ENCODE data around the gene NRROS. TPM values are rescaled to one million over a fixed set of nuclear protein-coding genes. Genes with fewer than 3 reads are reported as not detected.
"Not testable (repeated sequence)": the region's sequence is repeated elsewhere in the genome, so short reads cannot be mapped to it uniquely, and the experiment has no call there.

The NRROS gene
- total and polyA plus RNA-seq, 8 donors: 0.37 to 3.6 (median 1.0) TPM

- ATAC-seq (peak; percentile 97 to 100 (median 100)), FAIRE-seq (no peak), DNase-seq (peak; percentile 80 to 98 (median 90))
- Histone ChIP-seq H3K4me1 (peaks cover 0 to 3% (median 0%) of the 10 kb centered on the region in 3 donors), H3K36me3 (no peaks in the 10 kb centered on the region), H3K27me3 (no peaks in the 10 kb centered on the region), H3K9me3 (no peaks in the 10 kb centered on the region), H3K27ac (peak overlapping the region in 1 of 4 donors; percentile 15), H3K4me3 (no peak overlapping the region)
- peak; percentile 37 to 80 (median 68) for TF ChIP-seq CTCF (IDR thresholded peaks at IDR 0.05)
- intact Hi-C loops (cut with DNase I): loop anchor here in 1 of 3 donors (5.0 kb wide), 1 partner anchor 78 kb away; no protein-coding TSS in a partner anchor
- WGBS, 2 donors: 9 to 14% methylated on average over 5 of the region's 5 CpGs
These were observed 30.1 kb upstream of the NRROS start for GRCh38 chr3:196609343-196609775.

- H3K27ac ChIP-seq: peak overlapping the region in 1 of 4 donors; percentile 15
- no peak for TF ChIP-seq CTCF (IDR thresholded peaks at IDR 0.05)
- intact Hi-C loops (cut with DNase I): loop anchor here in 2 of 3 donors (5.0 kb wide), 1 partner anchor 77 kb away; no protein-coding TSS in a partner anchor
- peak in 1 of 4 donors; percentile 12 for ATAC-seq
- DNase-seq: no peak
- no peaks in the 10 kb centered on the region for H3K36me3 ChIP-seq
- FAIRE-seq: no peak
- H3K4me3 ChIP-seq: no peak overlapping the region
- H3K4me1 ChIP-seq: peaks cover 0 to 3% (median 0%) of the 10 kb centered on the region in 3 donors
- H3K9me3 ChIP-seq: no peaks in the 10 kb centered on the region
- 68 to 76% methylated on average over 6 of the region's 6 CpGs for WGBS, 2 donors
- H3K27me3 ChIP-seq: no peaks in the 10 kb centered on the region
These were observed 29.5 kb upstream of the NRROS start for GRCh38 chr3:196609805-196610515.

GRCh38 chr3:196611761-196612483 lies 27.6 kb upstream of the NRROS start:
- Histone ChIP-seq H3K9me3 (no peaks in the 10 kb centered on the region), H3K36me3 (no peaks in the 10 kb centered on the region), H3K4me3 (no peak overlapping the region), H3K27ac (no peak overlapping the region), H3K4me1 (peaks cover 0 to 3% (median 0%) of the 10 kb centered on the region in 3 donors), H3K27me3 (no peaks in the 10 kb centered on the region)
- DNase-seq (no peak), FAIRE-seq (no peak), ATAC-seq (no peak)
- WGBS, 2 donors: 66 to 71% methylated on average over 10 of the region's 10 CpGs
- intact Hi-C loops (cut with DNase I): loop anchor here in 1 of 3 donors (5.0 kb wide), 1 partner anchor 75 kb away; no protein-coding TSS in a partner anchor
- no peak for TF ChIP-seq CTCF (IDR thresholded peaks at IDR 0.05)

GRCh38 chr3:196615234-196615633 lies 24.3 kb upstream of the NRROS start:
- FAIRE-seq; intact Hi-C loops (cut with DNase I); H3K36me3 ChIP-seq; H3K27me3 ChIP-seq; ATAC-seq; H3K27ac ChIP-seq; DNase-seq; H3K4me3 ChIP-seq; H3K9me3 ChIP-seq; H3K4me1 ChIP-seq: not testable (repeated sequence)
- 76 to 92% methylated on average over 6 of the region's 6 CpGs for WGBS, 2 donors

GRCh38 chr3:196617256-196617655 lies 22.2 kb upstream of the NRROS start:
- Histone ChIP-seq H3K9me3 (no peaks in the 10 kb centered on the region), H3K36me3 (no peaks in the 10 kb centered on the region), H3K4me1 (no peaks in the 10 kb centered on the region), H3K27ac (no peak overlapping the region), H3K4me3 (no peak overlapping the region), H3K27me3 (no peaks in the 10 kb centered on the region)
- DNase-seq: peak in 1 of 6 donors; percentile 1
- no peak for TF ChIP-seq CTCF (IDR thresholded peaks at IDR 0.05)
- FAIRE-seq: no peak
- intact Hi-C loops (cut with DNase I): no loop called here
- ATAC-seq: no peak
- whole genome bisulfite sequencing, 2 donors: 67 to 78% methylated on average over 5 of the region's 5 CpGs
